Suppressor macrophage (primary cell): Measurements from ENCODE around the gene LYAR.

Experiments used
- DNase-seq, 4 experiments: peaks; one replicate each; pipeline ENCODE4 v3.0.0-alpha.2; 2020 to 2022
- total RNA-seq, 17 experiments: gene quantifications; one replicate each; lab custom pipeline; 2026; ENCODE audit warnings: mixed read lengths in 6 of 17, inconsistent platforms in 3 of 17; lab: John Stamatoyannopoulos, UW

Gene LYAR, protein sequence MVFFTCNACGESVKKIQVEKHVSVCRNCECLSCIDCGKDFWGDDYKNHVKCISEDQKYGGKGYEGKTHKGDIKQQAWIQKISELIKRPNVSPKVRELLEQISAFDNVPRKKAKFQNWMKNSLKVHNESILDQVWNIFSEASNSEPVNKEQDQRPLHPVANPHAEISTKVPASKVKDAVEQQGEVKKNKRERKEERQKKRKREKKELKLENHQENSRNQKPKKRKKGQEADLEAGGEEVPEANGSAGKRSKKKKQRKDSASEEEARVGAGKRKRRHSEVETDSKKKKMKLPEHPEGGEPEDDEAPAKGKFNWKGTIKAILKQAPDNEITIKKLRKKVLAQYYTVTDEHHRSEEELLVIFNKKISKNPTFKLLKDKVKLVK
- total RNA-seq = 5.5 to 22.7 (median 14.2) reads per million in 17 experiments

DNA sequence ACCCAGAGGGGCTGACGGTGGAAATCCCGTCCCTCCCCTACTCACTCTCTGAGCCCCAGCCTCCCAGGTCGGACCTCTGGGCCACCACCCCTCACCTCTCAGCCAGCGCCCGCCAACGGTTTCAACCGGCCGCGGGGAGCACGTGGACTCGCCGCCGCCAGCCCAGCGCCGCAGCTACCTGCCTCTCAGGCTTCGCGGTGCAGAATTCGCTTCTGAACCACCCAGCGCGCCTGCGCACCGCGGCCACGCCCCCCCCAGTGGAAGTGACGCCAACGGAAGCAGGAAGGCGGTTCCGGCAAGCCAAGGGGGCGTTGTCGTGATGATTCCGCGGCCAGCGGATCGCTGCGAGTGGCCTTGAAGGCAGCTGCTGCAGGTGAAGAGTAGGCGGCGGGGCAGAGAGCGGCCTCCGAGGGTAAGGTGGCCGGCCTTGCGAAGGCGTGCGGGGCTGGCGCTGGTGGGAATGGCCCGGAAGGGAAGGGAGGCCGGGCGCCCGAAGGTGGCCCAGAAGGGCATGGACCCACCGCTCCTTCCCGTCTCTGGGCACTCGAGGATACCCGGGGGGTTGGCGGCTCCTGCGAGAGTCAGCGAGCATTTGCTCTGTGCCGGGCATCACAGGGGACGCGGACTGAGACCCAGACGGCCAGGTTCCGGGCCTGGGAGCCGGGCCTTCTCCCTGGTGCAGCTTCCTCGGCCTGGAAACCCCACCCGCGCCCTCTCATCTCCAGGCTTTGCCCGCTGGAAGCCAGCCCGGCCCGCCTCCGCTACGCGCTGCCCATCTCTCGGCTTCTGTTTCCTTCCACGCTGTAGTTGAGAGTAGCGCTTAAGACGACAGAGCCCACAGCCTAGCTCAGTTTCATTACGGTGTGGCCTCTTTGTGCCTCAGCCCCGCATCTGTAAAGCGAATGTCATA is at the start of gene LYAR, which contains the start of gene ZBTB49:
Gene LYAR (minus strand): TSS at position 214 of the 910 bp plus-strand sequence. CDS start 6,412 bp downstream, outside the sequence.
Gene ZBTB49 (plus strand): TSS at position 311 of the 910 bp plus-strand sequence. CDS start 9,695 bp downstream, outside the sequence.
- peak; percentile 92 to 96 (median 95) for DNase-seq

DNA sequence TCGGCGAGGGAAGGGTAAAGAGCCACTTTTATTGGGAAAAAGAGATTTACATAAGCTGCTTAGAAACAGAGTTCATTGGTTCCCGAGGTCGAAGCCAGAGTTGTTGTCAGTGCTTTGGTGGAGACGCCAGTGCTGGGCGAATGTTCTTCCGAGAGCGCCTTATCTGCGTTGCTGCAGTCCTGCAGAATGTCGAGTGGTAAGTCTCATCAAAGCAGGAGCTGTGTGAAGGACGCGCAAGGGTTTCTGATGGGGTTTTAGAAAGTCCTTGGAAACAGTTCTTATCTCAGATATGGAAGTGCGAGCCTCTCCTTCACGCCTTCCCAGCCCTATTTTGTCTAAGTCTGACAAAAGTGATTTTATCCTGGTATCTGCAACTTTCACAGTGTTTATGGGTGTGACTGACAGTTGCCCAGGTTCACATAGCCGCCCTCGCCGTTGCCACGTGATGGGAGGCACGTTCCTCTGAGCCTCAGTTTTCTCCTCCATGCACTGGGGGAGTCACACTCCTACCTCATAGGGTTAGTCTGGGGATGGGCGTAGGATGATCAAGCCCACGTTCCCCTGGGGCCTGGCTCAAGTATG is 49.6 kb upstream of the LYAR start:
- no peak for DNase-seq

DNA sequence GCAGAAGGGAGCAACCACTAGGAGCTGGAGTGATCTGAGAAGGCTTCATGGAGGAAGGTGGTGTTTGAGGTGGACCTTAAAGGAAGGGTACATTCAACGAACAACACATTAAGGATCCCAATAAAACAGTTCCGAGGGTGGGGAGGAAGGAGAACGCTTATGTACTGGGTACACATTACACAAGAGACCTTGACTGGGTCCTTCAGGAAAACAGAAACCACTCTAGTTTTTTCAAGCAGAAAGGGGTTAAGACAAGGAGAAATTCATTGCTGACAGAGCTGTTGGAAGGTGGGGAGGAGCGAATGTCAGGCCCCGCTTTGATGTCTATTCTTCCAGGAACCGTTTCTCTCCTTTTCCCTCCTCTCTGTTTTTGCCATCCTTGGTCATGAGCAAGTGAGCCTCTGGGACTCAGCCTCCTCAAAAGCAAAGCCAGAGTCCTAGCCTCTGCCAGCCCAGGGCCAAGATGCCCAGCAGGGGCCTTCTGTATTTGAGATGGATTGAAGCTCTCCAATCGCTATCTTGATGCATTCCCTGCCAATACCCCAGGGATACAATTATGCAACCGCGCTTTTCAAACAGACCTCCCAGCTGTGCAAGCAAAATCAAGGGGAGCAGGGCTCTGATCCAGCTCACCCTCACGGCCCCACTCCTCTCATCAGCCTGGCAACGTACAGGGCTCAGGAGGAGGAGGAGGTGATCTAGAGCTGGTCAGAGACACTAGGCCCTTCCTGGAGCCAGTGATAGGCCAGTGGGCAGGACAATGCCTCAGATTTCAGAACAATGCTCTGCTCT is 48.5 kb upstream of the LYAR start:
- DNase-seq = no peak

DNA sequence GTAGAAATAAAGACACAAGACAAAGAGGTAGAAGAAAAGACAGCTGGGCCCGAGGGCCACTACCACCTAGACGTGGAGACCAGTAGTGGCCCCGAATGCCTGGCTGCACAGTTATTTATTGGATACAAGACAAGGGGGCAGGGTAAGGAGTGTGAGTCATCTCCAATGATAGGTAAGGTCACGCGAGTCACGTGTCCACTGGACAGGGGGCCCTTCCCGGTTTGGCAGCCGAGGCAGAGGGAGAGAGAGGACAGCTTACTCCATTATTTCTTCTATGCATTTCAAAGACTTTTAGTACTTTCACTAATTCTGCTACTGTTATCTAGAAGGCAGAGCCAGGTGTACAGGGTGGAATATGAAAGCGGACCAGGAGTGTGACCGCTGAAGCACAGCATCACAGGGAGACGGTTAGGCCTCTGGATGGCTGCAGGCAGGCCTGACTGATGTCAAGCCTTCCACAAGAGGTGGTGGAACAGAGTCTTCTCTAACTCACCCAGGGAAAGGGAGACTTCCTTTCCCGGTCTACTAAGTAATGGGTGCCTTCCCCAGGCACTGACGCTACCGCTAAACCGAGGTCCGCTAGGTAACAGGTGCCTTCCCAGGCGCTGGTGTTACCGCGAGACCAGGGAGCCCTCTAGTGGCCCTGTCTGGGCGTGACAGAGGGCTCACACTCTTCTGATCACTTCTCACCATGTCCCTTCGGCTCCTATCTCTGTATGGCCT is 45.0 kb upstream of the LYAR start:
- DNase-seq = peak; percentile 50 to 76 (median 61)

DNA sequence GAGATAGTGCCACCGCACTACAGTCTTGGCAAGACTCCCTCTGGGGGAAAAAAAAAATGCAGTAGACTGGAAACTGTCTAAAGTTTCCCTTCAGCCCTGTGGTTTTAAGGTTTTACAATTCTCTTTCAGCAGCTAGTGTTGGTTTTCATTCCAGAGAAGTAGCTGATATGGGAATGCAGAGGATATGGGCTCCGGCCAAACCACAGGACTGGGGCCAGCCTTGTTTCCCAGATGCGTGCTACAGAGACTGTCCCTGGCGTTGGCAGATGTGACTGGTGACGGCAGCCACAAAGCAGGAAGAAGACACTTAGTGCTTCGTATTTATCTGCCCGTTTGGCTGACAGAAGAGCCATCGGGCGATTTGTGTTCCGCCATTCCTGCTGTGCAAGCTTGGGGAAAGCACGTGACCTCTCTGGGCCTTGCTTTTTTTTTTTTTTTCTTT is 43.3 kb upstream of the LYAR start:
- peak; percentile 2 to 32 (median 19) for DNase-seq

DNA sequence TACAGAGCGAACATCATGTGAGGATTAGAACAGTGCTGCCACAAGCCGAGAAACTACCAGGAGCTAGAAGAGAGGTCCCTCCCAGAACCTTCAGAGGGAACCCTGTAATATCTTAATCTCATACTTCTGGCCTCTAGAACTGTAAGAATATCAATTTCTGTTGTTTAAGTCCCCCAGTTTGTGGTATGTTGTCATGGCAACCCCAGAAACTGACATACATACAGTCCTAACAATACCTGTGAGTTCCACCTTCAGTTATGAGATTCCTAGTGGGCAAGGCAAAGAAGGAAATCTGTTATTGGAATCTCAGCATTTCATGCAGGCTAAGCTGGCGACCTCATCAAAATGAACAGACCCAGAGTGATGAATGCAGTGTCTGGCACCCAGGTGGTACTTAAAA is 42.6 kb upstream of the LYAR start:
- DNase-seq = no peak

DNA sequence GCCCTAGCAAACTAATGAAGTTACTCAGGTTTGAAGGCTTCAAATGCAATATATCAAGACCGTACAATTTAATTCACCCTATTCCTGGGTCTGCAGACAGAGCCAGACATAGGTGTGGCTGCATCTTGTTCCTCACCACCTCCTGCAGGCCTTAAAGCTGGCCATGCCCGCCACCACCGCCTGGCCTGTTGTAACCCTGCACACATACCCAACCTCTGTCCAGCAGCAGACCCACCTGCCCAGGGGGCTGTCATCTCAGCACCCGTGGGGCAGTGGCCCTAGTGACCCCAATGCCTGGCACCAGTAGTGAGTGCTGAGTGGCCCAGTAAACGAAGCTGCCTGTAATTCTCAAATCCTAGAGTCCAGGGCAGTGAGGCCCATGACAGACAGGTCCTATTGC is 40.8 kb upstream of the LYAR start:
- no peak for DNase-seq

DNA sequence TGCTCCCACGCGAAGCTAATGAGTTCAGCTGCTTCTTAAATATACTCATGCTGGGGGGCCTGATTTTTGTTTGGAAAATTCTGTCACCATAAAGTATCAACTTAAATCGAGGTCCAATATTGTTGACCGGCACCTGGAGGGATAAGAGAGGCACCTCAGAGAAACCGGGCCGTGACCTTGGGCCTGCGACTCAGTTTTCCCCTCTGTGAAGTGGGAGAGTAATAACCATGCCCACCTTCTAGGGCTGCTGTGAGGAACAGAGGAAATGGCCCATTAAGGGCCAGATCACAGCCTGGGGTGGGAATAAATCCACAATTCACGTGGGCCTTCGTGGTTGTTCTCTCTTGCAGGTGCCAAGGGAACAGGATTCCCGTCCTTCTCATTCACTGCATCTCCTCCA is 39.5 kb upstream of the LYAR start:
- no peak for DNase-seq

DNA sequence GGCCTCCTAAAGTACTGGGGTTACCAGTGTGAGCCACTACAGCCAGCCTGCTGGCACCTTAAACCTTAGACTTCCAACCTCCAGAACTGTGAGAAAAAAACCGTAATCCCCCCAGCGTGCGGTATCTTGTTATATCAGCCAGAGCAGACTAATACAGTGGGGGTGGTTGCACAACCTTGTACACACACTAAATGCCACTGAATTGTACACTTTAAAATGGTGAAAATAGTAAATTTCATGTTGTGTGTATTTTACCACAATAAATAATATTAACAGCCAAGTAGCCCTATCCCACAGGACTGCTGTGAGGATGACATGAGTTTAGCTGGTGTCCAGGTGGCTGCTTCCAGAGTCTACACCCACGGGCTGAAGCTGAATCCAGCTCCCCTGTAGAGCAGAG is 38.9 kb upstream of the LYAR start:
- no peak for DNase-seq

DNA sequence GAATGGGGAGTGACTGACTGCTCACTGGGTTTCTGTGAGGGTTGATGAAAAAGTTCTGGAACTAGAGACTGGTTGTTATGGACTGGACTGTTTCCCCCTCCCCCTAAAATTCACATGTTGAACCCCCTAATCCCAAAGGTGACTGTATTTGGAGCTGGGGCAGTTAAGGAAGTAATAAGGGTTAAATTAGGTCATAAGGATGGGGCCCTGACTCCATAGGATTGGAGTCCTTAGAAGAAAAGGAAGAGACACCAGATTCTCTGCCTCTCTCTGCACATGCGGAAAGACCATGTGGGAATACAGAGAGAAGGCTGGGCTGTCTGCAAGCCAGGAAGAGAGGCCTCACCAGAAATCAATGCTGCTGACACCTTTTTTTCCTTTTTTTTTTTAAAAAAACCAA is 38.3 kb upstream of the LYAR start:
- no peak for DNase-seq

DNA sequence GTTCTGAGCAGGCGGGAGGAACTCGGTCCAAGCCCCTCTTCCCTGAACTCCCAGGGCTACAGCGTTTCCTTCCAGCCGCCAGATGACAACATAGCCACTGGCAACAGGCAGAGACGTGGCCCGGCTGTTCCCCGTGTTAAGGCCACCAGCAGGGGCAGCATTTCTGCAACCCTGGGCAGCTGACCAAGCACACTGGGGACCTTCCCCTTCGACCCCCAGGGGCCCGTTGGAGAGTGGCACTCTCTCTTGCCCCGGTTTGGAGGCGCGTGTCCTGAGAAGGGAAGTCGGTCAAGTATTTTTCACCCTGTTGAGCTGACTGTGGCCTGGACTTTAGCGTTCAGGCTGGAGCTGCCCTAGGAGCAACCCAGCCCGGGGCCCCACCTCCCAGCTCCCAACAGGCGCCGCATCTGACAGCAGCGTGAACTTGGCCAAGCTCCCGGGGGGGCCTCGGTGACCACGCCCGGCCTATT is 37.7 kb upstream of the LYAR start:
- peak in 3 of 4 experiments; percentile 20 to 49 (median 24) for DNase-seq

DNA sequence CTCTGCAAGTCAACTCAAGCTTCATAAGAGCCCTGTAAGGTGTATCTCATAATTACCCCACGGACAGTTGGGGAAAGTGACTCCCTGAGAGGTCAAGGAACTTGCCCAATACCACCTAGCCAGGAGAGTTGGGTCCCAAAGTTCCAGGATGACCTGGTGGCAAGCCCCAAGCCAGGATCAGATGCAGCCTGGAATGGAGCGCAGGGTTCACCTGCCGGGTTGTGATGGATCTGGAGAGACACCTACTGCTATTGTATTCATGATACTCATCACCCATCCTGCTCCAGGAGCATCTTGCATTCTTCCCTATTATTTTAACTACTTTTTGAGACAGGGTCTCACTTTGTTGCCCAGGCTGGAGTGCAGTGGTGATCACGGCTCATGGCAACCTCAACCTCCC is 36.2 kb upstream of the LYAR start:
- no peak for DNase-seq

DNA sequence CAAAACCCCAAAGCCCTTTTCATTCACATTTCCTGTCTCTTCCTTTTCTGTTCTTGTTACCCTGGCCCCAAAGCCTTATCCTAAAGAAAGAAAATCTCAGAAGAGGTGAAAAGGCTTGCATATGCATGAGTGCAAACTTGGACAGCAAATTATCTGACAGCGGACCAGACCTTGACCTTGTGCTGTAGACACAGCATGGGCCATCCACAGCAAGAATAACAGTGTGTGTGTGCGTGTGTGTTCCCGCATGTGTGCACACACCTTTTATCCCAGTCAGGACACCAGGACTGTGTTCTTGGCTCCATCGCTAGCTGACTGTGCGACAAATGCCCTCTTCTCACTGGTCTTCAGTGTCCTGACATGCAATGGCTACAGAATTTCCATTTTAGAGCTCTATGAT is 35.4 kb upstream of the LYAR start:
- DNase-seq = no peak

DNA sequence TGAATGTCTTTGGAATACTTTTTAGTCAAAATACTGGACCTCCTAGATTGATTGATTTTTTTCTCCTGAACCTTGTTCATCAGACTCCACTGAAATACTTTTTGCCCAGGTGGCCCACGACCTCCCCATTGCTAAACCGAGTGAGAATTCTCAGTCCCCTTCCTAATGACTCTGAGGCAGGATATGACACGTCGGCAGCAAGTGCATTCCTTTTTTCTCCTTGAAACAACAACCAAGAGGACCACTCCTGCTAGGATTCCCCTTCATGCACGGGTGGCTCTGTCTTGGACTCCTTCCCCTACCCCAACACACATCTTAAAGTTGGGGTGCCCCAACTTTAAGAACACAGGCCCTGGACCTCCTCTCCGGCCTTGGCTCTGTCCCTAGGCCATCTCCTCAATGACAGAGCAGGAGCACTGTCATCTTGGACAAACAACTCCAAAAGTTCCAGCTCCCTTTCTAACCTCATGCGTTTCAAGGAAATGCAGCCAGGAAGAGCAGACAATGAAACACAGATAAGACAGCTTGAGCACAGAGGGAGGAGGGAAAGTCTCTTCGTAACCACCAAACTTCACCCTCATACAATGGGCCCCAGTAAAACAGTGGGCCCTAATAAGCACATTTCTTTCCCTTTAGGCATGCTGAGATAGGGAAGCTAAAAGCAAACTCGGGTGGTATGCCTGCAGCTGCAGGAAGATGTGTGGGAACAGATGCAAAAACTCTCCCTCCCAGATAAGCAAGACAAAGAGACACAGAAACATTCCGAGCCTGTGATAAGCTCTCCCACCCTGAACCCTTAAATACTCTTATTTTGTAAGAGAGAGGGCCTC is 34.0 kb upstream of the LYAR start:
- DNase-seq = no peak

DNA sequence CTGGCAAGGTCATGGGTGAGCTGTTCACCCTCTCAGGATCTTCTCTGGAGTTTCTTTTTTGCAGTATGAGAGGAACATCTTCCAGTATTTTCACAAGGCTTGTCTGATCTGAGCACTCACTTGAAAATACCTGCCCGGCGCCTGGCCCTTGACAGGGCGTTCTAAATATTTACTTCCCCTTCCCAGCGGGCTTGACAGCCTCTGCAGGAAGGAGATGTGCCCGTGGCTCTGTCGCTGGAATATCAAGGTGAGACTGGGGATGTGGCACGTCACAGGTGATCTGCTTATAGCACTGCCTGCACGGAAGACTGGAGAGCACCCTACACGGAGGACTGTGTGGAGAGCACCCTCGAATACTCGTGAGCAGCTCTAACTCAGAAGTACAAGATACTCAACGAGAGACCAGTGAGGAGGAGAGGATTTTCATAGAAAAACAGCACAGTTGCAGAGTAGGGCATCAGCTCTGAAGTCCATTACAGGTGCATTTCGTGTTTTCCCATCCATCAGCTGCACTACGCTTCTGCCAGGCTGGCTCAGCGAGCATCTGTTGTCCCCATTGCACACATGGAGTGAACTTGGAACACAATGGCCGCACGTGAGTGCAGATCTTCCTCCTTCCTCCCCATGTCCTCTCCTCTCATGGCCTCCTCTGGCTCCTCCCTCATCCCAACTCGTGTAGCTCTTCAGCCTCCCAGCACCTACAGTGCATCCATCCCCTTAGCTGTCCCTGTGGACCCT is 32.2 kb upstream of the LYAR start:
- DNase-seq = no peak

DNA sequence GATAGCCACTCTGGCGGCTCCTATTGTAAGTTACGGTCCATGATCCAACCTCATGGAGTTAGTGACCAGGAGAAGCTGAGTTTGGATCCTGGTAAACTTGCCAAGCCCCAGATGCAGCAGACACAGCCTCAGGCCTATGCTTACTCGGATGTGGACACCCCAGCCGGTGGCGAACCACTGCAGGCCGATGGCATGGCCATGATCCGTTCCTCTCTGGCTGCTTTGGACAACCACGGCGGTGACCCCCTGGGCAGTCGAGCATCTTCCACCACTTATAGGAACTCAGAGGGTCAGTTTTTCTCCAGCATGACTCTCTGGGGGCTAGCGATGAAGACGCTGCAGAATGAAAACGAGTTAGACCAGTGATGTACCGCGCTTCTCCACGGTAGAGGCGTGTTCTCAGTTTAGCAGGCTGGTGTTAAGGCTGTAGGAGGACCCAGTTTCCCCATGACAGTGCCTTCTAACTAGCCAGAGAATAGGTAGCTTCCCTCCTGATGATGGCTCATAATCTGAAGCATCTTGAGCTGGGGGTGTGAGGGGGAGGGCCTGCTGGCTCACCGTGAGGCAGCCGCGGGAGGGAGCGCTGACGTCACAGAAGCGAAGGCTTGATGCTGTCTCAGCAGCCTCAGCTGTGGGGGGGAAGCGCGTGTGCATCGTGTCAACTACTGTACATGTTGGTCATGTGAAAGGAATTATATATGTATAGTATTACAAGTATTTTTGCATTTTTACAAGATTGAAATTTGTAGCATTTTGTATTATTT is 31.2 kb upstream of the LYAR start:
- DNase-seq = no peak

DNA sequence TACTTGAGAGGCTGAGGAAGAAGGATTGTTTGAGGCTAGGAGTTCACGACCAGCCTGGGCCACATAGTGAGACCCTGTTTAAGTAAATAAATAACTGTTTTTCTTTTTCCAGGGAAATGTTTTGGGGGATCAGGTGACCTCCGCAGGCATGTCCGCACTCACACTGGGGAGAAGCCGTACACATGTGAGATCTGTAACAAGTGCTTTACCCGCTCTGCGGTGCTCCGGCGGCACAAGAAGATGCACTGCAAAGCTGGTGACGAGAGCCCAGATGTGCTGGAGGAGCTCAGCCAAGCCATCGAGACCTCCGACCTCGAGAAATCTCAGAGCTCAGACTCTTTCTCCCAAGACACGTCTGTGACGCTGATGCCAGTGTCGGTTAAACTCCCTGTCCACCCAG is 30.6 kb upstream of the LYAR start:
- no peak for DNase-seq

DNA sequence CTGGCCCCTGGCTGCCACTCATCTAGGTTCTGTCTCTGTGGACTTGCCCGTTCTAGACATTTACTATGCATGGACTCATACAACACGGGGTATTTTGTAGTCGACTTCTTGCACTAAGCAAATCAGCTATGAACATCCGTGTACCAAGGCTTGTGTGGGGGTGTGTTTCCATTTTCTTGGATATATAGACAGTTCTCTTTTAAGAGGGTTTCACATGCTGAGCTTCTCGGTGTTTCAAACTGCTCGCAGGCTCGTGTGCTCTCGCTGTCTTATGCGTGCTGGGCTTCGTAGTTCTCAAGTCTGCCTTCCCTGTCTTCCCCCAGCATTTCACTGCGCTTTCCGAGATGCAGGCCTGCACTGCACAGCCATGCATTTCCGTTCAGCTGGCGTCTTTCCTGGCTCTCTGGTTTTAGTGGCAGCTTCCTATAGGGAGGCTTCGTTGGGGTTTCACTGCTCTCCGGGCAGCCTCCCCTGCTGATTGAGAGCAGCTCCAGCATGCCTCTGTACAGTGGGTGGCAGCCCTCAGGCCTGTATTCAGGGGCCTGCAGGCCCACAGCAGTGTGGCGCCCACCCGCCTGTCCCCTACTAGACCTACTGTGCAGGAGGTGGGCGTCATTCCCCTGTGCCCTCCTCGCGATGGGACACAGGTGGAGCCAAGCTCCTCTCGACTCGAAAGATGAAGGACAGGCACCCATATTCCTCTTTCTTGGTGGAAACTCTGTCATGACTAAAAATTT is 27.7 kb upstream of the LYAR start:
- no peak for DNase-seq
